ENCODE measurements around the gene ZNRF1.
"Not testable (repeated sequence)": the region's sequence is repeated elsewhere in the genome, so short reads cannot be mapped to it uniquely, and the experiment has no call there.

Gene ZNRF1

DNA sequence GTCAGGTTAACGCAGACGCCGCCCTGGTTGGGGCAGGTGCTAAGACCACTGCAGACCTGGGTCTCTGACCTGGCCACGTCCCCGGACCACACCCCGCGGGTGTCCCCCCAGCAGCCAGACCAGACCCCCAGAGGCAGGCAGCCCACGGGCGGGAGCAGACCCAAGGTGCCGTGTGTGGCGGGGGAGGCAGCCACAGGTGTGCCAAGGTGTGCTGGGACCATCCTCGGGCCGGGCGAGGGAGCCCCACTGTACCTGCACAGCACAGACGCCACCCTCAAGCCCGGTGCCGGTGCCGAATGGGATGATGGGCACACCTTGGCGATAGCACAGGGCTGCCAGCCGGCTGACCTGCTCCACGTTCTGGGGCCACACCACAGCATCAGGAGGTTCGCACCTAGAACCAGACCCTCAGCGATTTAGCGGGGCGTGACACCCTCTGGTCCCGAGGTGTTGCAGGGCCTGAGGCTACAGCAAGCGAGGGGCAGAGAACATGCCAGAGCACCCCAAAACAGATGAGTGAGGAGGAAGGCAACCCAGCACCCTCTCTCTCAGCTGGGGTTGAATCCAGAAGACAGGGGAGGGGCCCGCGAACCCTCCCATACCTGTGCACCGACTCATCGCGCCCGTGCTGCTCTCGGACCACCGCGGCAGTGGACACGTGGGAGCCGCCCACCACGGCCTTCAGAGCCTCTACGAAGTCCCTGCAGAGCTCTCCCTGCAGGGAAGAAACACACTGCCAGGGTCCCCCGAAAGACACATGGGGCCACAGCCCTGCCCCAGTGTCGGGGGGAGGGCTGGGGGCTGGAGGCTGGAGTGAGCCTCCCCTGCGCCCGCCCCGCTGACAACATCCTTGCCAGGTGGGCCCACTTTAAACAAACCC is 116.4 kb downstream of the ZNRF1 start:
- DNase-seq (ENCODE audit: low spot score) = no peak

DNA sequence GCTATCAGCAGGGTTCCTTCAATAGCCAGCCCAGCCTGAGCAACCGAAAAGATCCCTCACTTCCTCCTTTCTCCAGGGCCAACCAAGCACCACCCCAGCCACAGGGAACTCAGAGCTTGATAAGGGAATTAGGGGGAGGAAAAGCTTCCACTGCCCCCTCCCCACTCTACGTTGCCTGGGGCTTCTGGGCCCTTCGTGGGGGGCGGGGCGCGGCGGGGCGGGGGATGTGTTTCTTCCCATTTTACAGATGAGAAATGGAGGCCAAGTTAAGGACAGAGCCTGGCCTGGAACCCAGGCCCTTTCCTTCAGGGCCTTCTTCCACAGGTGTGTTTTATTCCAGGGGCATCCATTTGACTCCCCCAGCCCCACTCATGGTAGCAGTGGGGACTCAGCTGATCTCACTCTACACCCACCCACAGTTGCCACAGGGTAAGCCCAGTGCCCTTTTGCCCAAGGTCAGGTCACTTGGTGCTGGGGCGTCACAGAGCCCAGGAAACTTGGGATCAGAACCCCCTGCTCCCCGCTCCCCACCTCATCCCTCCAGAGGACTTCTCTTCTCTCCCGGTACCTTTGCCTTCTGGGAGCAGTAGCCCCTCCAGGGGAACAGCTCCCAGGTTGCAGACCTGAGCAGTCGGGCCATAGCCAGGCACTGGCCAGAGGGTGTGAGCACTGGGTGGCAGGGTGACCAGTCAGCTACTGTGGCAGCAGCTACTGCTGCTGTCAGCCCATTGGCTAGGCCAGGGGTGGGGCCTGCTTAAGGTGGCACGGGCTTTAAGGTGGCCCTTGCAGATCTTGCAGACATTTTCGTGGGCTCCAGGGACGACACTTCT is 117.5 kb downstream of the ZNRF1 start, which contains the start of gene LDHD:
LDHD (minus strand) TSS at position 700 of the 830 bp plus-strand sequence; CDS start at position 640, 60 bp downstream.
- peak; percentile 82 for DNase-seq (ENCODE audit: low spot score)

DNA sequence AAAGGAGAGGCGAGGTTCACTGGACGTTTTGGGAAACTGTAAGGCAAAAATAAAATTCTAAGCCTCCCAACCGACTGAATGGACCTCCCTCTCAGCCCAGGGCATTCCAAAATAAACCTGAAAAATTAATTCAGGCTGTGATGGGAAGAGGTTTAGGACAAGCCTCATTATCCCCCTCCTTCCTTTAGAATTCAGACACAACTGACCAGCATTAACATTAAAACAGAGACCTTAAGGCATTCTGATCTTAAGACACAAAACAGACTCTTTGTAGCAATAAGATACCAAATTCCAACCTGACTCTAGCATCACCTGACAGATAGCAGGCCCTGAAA is 118.1 kb downstream of the ZNRF1 start:
- no peak for DNase-seq (ENCODE audit: low spot score)

DNA sequence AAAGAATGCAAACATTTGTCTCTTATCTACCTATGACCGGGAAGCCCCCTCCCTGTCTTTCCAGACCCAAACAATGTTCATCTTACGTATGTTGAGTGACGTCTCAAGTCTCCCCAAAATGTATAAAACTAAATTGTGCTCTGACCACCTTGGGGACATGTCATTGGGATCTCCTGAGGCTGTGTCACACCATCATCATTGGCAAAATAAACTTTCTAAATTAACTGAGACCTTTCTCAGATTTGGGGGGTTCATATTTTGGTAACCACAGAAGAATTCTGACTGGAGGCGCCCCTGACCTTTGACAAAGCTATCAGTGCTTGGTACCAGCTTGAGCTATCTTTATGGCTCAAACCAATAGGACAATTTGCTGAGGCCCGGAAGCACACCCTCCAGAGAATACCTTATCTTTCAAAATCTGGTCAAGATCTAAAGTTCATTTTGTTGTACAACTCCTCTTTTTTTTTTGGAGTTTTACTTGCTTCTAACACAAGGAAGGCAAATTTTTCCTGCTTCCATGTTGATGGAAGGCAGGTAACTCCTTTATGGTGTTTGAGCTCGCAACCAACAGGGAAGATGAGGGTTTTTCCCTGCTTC is 120.2 kb downstream of the ZNRF1 start:
- no peak for DNase-seq (ENCODE audit: low spot score)

DNA sequence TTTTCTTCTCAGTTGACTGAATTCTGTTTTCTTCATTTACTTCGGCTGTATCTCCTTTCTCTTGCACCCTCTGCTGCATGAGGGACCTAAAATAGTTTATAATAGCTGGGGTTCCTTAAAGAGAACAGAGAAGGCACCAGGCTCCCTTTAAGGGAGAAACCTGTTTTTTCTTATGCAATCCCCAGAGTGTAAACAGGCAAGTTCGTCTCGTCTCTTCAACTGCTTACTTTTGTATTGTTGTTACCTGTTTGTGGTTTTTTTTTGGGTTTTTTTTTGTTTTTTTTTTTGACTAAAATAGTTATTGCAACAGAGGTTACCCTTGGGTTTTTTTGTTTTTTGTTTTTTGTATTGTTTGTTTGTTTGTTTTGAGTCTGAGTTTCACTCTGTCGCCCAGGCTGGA is 121.4 kb downstream of the ZNRF1 start:
- DNase-seq (ENCODE audit: low spot score) = no peak

DNA sequence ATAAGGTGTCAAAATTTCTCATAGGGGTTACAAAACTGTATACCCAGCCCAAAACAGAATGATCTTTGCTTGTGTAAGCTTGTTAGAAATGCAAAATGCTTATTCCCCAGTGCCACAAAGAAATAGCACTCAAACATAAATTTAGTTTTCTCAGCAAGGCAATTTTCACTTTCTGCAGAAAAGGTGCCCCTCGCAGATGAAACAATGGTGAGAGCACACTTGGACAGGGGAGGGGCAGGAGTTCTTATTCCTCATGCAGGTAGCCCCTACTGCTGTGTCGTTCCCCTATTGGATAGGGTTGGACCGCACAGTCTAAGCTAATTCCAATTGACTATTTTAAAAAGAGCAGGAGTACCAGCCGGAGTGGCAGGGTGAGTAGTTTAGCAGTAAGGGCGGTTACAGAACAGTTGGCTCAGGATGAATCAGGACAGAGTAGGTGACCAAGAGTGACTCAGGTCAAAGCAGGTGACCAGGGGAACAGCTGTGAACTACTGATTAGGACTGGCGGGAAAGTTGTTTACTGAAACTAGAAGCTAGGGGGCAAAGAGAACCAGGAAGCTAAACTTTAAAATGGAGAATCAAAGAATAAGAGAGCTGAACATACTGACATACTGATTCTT is 123.2 kb downstream of the ZNRF1 start:
- no peak for DNase-seq (ENCODE audit: low spot score)

DNA sequence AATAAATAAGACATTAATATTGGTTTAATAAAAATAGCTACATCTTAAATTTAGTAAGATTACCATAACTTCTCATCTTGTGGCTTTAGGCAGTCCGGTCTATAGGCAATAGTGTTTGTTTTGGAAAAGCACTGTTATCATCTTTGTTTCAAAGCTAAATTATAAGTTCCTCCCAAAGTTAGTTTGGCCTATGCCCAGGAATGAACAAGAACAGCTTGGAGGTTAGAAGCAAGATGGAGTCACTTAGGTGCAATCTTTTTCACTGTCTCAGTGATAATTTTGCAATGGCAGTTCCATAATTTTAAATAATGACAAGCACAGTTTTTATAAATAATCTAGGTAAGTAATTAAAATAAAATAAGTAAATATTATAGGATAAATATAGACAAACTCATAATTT is 123.8 kb downstream of the ZNRF1 start:
- no peak for DNase-seq (ENCODE audit: low spot score)

DNA sequence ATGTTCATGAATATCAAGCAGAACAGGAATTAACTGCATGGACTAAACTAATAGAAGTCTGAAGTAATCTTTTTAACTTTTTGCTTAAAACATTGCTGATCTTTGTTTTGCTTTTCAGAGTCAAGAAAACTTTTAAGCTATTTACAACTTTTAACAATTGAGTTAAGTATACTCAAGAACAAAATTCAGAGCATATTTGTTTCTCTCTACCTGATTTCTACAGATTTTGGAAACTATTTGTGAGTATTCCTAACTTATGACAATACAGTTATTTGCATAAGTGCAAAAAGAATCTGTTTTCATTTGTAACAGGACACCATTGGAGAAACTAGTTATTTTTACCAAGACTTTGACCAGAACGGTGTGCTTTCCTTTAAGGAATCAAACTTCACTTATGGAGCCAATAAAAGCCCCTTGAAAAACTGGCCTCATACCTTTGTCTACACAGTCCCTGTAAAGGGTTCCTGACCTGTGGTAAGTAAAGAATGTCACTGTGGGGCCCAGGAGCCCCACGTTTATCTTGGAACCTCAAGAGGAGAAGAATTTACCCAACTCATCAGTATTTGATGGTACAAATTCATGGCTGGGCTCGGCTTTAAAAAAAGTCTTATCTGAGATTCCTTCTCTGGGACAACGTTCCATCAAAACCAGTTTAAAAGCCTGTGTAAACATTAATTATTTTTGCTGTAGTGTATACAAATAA is 129.0 kb downstream of the ZNRF1 start:
- no peak for DNase-seq (ENCODE audit: low spot score)

DNA sequence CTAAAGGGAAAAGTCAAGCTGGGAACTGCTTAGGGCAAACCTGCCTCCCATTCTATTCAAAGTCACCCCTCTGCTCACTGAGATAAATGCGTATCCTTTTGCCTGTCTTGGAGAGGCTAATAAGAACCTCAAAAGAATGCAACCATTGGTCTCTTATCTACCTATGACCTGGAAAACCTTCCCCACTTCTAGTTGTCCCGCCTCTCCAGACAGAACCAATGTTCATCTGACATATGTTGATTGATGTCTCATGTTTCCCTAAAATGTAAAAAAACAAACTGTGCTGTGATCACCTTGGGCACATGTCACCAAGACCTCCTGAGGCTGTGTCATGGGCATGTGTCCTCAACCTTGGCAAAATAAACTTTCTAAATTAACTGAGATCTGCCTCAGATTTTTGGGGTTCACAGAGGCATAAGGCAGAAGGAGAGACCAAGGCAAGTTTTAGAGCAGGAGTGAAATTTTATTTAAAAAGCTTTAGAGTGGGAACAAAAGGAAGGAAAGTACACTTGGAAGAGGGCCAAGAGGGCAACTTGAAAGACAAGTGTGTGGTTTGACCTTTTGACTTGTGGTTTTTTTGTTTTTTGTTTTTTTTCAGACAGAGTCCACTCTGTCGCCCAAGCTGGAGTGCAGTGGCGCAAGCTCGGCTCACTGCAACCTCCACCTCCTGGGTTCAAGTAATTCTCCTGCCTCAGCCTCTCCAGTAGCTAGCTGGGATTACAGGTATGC is 130.8 kb downstream of the ZNRF1 start:
- not testable (repeated sequence) for DNase-seq (ENCODE audit: low spot score)

DNA sequence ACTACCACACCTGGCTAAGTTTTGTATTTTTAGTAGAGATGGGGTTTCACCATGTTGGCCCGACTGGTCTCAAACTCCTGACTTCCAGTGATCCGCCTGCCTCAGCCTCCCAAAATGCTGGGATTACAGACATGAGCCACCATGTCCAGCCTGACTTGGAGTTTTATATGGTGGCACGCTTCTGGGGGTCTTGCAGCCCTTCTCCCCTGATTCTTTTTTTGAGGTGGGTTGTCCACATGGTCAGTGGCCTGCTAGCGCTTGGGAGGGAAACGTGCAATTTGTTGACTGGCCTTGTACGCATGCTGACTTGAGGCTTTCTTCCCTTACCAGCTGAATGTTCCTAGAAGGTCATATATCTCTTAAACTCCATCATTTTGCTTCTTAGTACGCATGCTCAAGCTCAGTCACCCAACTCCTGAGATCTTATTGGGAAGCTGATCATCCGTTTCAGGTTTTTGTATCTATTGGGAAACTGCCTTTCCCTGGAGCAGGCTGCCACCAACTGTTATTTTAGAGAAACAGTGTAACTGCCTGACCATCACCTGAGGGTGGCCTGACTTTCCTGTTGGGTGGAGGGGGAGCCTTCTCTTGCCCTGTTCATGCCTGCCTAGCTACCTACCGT is 131.4 kb downstream of the ZNRF1 start:
- DNase-seq (ENCODE audit: low spot score) = no peak

DNA sequence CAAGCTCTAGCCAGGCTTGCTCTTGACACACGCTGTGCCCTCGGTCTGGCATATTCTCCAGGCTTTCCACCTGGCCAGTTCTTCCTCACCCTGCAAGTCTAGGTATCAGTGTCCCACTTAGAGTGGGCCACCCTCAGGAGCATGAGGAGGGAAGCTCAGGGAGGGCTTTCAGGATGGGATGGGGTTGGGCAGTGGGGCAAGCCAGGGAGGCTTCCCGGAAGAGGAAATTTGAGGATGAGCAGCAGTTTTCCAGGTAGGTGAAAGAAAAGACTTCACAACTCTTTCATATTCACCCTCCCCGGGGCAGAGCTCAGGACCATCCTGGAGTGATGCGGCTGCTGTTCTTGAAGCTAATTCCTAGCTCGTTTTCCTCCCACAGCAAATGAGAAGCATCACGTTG is 132.3 kb downstream of the ZNRF1 start:
- no peak for DNase-seq (ENCODE audit: low spot score)

DNA sequence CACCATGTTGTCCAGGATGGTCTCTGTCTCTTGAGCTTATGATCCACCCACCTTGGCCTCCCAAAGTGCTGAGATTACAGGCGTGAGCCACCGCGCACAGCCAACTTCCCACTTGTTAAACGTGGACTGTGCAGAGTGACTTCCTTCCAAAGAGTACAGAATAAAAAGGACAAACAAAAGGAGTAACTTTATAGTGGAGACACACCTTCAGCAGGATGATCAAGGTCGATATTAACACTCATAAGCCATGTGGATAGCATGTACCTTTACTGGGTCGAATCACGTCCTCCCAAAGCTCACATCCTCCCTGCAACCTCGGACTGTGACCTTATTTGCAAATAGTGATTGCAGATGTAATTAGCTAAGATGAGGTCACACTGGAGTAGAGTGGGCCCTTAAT is 139.4 kb downstream of the ZNRF1 start:
- no peak for DNase-seq (ENCODE audit: low spot score)

DNA sequence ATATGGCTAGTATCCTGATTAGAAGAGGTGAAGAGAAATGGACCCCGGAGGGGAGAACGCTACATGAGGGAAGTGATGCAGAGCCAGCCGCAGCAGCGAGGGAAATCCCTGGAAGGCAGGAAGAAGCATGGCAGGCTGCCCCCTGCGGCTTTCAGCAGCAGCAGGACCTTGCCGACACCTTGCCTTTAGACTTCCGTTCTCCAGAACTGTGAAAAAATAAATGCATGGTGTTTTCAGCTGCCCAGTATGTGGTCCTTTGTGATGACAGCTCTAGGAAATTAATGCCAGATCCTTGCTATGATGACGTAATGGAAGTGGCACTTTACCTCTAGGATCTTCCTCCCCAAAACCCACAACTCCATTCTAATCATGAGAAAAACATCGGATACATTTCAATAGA is 139.8 kb downstream of the ZNRF1 start:
- no peak for DNase-seq (ENCODE audit: low spot score)

DNA sequence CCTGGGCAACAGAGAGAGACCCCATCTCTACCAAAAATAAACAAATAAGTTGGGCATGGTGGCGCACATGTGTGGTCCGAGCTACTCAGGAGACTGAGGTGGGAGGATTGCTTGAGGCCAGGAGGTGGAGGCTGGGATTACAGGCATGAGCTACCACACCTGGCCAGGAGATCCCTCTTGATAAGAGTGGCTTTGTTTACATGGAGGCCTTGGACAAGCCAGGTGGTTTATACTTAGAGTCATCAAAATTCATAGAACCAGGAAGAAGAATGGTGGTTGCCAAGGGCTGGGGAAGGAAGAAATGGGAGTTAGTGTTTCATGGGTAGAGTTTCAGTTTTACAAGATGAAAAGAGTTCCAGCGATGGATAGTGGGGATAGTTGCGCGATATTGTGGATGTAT is 140.7 kb downstream of the ZNRF1 start:
- no peak for DNase-seq (ENCODE audit: low spot score)

DNA sequence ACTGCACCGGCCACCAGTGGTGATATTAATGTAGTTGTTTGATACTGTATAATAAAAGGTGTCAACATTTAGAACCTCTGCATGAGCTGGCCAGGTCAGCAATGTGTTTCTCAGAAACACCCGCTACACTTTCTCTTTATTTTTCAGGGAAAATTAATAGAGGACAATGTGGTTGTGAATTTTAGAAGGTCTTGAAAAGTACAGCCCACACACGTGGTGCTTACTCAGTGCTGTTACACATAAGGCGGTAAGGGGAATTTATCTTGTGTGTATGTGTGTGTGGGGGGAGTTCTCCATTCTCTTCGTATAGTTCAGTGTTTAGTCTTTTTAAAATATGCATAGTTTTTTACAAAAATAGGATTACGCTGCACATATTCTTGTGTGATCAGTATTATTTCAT is 145.1 kb downstream of the ZNRF1 start:
- DNase-seq (ENCODE audit: low spot score) = no peak

DNA sequence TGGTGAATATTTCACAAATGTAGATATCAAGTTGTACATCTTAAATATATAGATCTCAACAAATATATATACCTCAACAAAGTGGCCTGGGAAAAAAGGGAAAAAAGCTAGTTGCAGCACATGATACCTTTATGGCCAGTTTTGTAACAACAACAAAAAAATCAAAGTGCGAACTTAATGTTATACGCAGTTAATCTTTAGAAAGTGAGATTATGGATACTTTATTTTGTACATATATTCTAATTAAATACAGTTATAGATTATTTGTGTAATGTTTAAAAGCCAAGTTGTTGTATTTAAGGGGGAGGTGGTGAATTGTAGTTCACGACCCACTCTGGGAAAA is 149.1 kb downstream of the ZNRF1 start:
- DNase-seq (ENCODE audit: low spot score) = no peak

DNA sequence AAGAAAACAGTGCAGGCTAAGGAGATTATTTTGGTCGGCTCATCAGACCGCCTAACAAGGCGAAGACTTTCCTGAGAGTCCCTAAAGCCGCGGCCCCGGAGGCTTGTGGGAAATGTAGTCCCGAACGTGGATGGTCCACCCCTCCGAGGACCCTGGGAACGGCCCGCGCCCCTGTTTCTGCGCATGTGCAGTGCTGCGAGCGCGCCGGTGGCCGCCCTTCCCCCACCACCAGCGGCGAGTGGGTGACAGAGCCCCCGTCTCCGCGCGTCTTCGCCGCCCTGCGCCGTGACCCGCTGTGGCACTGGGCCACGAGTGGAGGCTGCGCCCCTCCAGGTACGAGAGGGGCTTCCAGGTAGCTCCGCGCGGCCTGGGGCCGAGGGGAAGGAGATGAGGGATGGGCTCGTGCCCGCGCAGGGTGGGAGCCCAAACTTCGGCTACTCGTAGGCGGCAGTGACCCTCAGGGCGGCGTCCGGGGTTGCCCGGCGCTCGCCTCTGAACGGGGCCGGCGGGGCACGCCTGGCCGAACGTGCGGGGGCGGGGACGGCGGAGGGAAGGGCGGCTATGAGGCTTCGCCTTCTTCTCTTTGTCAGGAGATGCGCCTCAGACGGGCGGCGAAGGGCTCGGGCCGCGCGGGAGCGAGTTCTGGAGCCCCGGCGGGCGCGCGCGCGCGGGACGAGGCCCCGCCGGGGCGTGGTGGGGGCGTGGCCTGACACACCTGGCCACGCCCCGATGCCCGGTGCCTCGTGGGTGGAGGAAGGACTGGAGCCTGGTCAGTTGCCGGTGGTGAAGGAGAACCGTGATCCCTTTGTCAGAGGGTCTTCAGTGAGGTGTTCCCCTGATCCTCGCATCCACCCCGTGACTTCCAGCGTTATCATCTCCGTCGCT is 149.7 kb downstream of the ZNRF1 start, which contains the start of gene ZFP1:
ZFP1 (plus strand) TSS at position 214 of the 885 bp plus-strand sequence. CDS start 4,428 bp downstream, outside the sequence.
- peak; percentile 95 for DNase-seq (ENCODE audit: low spot score)

DNA sequence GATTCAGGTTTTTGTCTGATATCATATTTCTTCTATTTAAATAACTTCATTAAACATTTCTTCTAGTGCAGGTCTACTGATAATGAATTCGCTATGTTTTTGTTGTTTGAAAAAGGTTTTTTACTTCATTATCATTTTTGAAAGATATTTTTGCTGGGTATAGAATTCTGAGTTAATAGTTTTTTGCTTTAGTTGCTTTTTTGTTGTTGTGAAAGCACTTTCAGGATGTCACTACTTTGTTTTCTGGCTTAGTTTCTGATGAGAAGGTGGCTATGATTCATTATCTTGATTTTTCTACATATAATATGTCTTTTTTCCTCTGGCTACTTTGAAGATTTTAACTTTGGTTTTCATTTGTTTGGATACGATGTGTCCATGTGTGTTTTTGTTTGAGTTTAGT is 153.0 kb downstream of the ZNRF1 start:
- no peak for DNase-seq (ENCODE audit: low spot score)

DNA sequence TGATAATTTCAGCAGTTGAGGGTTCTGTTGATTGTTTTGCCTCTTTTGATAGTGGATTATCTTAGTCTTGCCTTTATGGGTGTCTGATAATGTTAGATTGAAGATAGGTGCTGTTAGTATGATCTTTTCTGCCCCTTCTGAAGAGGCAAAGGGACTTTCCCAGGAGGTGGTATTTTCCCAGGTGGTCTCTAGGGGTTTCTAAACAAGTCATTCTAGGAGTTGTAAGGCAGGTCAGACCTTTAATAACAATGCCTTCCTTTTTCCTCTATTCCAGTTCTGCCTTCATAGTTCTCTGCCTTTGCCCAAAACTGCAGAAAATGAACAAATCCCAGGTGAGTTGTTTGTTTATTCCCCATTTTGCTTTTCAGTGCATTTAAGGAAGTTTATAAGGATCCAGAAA is 153.8 kb downstream of the ZNRF1 start:
- no peak for DNase-seq (ENCODE audit: low spot score)

DNA sequence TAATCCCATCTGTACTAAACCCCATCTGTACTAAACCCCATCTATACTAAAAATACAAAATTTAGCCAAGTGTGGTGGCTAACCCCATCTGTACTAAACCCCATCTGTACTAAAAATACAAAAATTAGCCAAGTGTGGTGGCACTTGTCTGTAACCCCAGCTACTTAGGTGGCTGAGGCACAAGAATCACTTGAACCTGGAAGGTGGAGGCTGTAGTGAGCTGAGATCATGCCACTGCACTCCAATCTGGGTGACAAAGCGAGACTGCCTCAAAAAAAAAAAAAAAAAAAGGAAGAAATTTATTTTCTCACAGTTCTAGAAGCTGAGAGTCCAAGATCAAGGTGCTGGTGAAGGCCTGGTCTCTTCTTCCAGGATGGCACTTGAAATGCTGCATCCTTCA is 161.6 kb downstream of the ZNRF1 start:
- no peak for DNase-seq (ENCODE audit: low spot score)
